Fibroblast of the conjunctiva (primary cell): ENCODE results near the gene HLF.

Experiments
- DNase-seq: peaks from one replicate; pipeline ENCODE4 v3.0.0-alpha.2; 2010; ENCODE audit warnings: low read depth

Gene HLF

DNA sequence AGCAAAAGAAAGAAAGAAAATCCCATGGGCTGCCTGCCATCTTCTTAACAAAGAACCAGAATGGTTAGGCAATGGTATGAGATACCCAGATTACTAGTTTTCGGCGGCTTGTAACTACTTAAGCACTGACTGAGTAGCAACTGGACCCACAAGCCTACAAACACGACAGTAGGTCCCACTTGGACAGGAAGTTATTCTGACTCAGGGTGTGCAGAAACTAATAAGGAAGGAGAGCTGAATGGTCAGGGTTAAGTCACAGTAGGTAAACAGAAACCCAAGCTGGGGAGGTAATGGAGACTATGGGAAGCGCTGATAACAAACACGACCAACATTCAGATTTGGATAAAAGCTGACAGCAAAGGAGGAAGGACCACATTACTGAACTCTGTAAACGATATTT lies 10.4 kb upstream of the HLF start:
- DNase-seq, result no peak

DNA sequence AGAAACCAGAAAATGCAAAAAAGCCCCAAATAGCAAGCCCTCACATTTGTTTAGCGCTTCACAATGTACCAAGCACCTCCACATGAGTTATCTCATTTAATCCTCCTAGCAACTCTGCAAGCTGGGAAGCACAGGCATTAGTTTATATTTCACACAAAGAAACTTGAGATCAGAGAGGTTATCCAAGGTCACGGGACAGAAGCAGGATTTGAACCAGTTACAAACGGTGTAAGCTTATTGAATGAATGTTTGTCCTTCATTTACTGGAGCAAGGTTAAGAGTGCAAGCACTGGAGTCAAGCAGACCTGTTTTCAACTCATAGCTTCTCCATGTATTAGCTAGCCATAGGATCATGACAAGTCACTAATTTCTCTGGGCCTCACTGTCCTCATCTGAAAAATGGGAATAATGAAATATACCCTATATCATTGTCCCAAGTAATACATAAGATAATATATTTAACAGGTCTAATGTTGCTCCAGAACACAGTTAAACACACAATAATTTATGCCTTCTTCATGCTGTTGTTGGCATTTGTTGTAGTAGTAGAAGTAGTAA lies 6.1 kb upstream of the HLF start:
- no peak for DNase-seq

DNA sequence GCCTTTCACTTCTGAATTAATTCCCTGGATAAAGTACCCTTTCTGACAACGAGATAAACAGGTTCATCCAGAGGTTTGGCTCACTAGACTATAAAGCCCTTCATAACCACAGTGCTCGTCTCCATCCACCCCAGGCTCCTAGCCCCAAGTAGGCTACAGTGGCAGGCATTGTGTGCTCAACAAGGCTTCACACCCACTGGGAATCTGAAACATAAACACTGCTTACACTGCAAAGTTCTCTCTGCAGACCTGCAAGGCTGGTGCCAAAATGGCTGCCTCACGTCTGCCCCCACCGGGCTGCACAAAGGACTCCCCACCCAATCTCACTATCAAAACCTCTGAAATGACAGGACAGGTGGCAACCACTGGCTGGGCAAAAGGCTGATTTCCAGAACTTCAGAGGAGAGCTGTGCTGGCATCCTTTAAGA lies 5.1 kb upstream of the HLF start:
- no peak for DNase-seq

DNA sequence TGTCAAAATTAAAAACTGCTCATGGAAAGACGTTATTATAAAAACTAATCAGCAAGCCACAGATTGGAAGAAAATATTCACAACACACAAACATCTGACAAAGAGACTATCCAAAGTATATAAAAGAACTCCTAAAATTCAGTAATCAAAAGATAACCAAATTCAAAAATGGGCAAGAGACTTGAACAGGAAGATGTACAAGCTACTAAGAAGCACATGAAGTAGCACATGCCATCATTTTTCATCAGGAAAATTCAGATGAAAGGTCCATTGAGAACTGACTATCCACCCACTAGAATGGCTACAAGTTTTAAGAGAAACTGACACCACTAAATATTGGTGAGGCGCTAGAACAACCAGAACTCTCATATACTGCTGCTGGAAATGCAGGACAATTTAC lies 3.4 kb upstream of the HLF start:
- no peak for DNase-seq

DNA sequence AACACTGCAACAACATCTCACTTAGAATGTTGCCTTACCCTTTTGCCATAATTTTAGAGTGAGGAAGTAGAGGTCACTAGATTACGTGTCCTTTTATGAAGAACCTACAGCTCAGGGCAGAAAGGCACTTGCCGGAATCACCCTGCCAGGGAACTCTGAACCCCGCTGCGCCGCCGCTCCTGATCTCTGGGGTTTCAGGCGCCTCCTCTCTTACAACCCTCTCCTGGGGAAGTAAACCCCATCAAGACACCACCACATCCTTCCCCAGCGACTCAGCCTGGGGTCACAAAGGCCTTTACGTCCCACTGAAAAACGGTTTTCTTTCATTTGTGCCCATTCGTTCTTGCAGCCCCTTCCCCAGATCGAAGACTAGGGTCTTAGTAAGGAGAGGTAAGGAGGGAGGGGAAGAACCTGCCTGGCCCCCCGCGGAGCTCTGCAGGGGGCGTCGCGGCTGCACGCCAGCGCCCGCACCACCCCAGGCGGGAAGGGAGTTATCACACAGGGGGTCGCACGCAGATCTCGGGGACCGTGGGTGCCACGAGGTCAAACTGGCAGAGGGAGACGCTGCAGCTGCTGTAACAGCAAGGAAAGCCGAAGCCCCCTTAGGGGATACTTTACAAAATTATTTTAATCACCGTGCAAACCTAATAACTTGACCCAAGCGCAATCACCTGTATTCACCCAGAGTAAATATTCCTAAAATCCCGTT lies 1.0 kb upstream of the HLF start:
- DNase-seq, result no peak

DNA sequence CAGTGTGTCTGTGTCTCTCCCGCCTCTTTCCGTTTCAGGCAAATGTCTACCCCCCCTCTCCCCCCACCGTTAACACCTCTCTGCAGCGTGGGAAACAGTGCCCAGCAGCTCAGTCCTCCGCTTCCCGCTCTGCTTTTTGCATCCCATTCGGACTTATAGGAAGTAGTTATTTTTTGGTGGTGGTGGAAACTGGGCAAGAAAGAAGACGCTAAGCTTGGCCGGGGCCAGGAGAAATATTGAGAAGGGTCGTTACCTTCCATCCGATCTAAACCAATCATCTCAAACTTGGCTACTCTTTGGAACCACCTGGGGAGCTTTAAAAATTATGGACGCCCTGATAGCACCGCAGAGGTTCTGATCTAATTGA lies 499 bp upstream of the HLF start:
- no peak for DNase-seq

DNA sequence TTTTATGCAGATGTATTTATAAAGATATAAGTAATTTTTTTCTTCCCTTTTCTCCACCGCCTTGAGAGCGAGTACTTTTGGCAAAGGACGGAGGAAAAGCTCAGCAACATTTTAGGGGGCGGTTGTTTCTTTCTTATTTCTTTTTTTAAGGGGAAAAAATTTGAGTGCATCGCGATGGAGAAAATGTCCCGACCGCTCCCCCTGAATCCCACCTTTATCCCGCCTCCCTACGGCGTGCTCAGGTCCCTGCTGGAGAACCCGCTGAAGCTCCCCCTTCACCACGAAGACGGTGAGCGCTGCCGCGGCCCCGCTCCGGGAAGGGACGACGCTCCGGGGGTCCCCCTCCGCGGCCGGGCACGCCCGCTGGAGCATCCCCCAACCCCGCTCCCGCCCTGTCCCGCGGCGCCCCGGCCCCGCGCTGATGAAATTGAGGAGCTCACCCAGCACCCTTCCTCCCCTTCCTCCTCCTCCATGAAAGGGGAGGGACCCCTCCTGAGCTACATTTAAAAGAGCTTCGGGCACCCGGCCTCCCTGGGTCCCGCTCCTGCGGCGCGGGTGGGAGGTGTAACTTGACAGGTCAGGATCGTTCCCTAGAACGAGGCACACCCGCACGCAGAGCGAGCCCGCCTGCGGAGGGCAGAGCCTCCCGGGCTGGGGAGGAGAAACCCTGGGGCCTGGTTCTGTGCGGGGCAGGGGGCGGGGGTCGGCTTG lies 706 bp downstream of the HLF start:
- no peak for DNase-seq

DNA sequence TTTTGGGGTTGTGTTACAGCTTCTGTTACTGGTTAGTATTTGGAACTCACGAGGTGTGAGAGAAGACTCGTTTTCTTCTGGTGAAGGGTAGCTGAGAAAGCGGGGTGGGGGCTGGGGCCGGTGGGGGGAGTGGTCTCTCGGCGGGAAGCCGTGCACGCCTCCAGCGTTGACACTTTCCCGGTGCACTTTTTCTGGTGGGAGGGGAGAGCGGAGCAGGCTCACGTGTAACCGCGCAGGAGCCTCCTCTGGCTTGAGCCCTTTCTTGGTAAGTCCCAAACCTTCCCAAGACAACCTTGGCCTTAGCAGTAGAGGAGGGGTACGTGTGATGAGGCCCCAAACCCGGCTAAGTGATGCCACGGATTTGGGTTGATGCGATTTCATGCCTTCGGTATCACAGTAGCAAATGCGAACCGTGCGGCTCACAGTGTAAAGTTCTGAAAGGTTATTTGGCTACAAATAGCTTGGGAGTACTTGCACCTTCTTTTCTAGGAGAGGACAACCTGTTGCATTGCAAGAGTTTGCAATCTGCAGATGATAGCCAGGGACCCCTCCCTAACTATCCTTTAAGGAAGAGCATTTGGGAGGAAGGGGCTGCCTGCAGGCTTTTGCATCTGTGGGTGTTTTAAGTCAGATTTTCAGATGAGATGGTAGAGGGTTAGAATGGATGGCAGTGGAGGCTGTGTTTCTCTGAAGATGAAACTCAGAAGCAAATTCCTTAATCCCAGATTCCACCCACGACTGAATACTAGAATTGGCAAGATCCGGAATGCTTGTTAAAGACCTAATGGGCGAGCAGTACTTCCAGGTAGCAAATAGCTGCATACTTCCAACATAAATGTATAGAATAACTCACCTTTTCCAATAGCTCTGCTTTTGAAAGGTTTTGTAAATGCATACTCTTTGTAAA lies 1.5 kb downstream of the HLF start:
- no peak for DNase-seq

DNA sequence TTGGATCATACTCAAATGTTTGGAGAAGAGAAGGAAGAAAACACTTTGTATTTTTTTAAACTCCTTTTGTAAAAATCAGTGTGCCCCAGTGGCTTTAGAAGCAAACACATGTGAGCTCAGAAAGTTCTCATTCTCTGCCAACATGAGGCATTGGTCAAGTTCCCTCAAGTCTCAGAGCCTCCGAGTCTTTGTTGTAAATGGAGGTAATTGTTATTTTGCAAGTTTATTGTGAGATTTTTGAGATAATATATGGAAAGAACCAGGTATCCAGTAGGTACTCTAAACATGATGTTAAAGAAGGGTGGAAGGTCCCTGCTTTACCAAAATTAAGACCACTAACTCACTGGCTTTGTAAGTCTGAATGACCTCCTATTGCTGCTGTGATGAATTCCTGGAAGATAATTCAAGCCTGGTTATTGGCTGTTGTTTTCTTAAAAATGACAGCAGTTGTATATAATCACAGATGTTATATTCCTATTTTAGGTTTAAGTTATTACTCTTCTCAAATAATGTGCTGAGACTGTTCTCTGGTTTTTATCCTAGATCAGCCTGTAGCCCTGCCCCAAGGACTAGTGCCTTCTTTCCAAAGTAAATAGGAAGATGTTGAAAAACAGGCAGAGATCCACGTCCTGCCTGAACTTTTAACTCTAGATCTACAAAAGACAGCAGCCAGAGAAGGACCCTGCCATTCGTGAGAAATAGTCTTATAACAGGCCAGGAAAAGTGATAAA lies 2.4 kb downstream of the HLF start:
- DNase-seq, result no peak

DNA sequence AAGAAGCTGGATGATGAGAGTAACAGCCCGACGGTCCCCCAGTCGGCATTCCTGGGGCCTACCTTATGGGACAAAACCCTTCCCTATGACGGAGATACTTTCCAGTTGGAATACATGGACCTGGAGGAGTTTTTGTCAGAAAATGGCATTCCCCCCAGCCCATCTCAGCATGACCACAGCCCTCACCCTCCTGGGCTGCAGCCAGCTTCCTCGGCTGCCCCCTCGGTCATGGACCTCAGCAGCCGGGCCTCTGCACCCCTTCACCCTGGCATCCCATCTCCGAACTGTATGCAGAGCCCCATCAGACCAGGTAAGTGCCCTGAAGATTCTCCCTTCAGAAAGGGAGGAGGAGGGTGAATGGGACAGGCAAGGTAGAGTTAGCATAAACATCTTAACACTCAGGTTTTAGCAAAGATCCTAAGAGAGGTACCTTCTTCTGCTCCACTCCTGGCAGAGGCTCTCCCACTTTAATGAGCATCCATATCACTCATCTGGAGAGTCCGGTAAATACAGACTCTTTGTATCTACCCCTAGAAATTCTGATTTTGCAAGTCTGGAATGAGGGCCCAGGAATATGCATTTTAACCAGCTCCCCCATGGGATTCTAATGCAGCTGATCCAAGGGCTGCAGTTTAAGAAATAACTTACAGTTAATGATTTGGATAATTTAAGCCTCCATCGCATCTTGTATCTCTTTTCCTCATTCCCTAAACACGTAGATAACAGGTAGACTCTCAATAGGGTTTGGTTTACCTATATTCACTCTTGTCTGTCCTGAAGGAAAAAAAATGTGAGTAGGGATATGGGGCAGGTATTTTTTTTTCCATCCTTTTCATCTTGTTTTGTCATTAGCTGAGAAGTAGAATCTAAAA lies 3.3 kb downstream of the HLF start:
- DNase-seq, result no peak

DNA sequence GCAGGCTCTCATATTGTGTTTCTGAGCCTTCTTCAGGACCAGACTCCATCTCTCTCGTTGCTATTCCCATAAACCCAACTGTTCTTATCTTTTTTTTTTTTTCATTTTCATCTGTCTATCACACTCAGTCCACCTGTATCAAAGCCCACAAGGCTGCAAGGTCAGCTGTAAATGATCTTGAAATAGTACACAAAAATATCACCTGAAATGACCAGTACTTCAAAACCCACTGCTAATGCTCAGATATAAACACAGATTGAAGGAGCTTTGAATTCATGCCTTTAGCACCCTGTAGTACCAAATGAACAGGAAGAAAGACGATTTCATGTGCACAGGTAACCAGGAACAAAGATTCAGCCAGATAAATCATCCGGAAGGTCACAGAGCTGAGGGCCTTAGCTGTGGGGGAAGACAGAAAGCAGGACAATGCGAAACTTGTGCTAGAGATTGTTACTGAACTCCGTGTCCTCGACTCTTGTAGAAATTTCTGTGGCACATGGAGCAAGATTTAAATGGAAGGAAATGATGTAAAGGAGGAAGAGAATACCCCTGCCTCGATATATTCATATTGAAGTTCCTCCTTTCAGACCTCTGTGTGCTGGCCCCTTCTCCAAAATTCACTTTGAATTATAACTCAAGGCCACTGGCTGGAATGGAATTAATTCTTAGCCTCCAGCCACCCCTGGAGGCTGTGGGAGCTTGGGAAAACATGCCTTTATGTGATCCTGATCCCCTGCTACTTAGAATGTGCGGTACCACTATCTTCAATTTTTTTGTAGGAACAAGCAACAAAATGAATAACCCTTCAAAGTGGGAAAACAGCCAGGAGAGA lies 4.1 kb downstream of the HLF start:
- no peak for DNase-seq

DNA sequence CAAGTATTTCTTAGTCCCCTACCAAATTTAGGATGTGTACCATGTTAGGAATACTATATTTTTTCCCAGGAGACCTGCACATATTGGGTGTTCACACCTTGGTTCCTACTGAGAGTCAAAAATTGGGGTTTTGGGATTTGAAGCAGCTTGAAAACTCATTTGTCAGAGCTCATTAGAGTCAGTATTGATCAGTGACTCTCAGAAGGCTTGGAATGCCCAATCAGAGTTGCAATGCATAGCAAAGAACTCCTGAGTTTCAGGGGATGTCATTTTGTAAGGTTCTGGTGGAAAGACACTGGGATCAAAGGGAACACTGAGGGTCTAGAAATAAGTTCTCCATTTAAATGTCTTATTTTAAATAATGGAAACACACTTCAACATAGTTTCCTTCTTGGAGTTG lies 5.1 kb downstream of the HLF start:
- no peak for DNase-seq

DNA sequence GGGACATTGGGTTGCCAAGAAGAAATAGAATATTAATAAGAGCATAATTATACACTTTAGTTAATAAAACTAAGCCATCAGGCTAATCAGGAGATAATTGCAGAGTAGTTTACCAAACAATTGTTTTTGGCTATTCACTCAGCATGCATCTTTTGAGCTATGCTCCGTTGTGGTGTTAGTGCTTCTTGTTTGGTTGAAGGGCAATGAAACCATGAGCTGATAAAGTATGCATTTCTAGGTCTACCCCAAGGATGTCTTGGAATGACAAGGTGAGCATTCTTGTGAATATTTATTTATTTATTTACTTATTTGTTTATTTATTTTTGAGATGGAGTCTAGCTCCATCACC lies 6.4 kb downstream of the HLF start:
- DNase-seq, result no peak

DNA sequence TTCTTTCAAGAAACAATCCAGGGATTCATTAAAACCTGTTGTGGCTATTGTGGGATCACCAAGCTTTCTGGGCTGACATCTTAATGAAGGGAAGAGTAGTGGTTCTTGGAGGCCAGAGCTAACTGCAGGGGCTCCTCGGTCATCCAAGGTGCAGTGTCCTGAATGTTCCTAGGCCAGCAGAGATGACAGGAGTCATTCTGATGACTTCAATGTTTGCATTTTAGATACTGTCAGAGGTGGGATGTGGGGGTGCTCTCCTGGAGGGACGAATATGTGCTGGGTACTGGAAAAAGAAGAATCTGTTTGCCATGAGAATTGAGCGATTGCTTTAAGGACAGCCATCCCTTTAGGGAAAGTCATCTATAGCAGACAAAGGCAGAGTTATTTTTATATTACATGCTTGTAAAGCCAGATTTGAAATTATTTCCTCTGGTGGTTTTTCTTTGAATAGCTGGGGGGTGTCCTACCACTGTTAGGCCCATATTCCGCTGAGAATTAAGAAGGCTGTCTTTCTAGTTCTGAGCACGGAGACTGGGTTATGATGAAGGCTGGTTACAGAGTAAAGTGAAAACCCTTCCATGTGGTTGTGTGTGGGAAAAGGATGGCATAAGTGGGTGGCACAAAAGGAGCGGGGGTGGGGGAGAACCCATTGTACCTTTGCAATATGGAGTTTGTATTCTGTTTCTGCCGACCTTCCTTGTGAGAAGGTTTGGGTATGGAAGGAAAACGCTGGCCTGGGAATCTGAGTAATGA lies 7.4 kb downstream of the HLF start:
- DNase-seq, result no peak

DNA sequence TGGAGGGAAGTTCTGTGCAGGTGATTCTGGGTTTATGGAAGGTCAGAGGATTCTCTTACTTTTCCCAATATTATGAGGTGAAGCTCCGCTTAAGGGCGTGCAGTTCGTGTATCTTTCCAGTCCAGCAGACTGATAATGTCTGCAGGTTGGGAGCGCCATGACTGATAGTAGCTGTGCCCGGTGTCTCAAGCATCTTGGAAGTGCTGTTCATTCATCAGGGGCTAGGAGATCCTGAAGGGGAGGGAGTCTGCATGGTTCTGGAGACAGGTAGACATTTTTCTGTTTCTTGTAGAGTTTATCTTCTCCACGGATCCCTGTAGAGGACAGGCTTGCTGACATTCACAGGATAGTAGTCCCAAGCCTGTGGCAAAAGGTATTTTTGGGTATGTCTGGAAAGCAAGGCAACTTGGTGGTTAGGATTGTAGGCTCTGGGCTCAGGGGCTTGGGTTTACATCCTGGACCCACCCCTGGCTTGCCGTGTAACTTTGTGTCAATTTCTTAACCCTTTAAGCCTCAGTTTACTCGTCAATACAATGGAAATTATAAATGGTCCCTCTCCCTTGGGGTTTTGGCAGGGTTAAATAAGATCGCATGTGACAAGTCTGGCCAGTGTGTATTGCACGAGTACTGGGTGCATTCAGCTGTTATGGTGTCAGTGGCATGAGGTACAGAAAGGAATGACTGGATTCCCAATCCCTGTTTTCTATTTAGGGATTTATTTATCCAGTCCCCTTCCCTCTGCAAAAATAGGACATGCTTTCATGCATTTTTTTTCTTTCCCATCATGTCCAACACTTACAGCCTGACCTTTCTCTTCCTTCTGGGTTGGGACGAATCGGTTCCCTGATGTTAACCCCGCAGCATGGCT lies 8.2 kb downstream of the HLF start:
- no peak for DNase-seq

DNA sequence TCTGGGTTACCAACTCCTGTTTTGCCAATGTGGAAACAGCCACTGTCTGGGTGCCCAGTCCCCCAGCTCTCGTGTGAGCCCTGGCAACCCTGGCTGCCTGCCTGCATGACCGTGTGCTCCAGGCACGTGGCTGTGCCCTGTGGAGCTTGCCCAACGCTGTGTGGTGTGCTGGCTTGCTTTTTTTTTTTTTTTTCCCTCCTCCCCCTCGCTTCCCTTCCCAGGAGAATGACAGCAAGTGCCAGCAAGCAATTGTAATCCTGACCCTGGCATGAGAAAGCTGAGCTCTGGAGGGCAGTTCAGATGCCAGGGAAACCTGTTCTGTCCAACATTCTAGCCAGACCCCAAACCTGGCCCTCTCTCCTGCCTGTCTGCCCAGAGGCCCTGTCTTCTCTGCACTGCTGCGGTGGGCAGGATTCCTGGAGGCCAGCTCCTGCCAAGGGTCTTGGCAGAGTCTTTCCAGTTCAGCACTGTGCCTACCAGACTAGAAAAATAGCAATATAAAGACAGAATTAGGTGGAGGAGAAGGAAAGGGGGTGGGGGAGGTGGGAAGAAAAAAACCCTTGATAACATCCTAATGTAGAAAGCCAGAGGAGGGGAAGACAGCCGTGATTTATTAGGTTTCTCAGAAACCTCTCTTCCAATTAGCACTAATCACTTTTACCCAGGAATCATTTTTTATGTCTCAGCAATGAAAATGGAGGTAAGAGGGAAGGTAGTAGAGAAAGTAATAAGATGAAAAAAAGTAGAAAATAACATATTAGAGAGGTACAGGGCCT lies 9.0 kb downstream of the HLF start:
- DNase-seq, result no peak
